Suprapubic skin (tissue), 4 donors: ENCODE measurements around the gene PLCD1.

Experiments used
- CTCF ChIP-seq, 2 donors: fragments of 200-600 bp in 1 of 2; fragments of 450-650 bp in 1 of 2; sonication (generic) in 1 of 2; IDR thresholded peaks; one replicate each; pipeline ENCODE4 v1.5.1; 2016 to 2019; ENCODE audit warnings: antibody characterized with exemption in 2 of 2, mild to moderate bottlenecking in 1 of 2, moderate library complexity in 1 of 2
- EP300 ChIP-seq: sonication (generic); formaldehyde crosslinking; IDR thresholded peaks from one replicate; pipeline ENCODE4 v1.6.1; 2017; ENCODE audit warnings: antibody characterized with exemption
- POLR2A ChIP-seq, 2 donors: fragments of 450-650 bp; IDR thresholded peaks; one replicate each; pipeline ENCODE4 v1.6.1; 2017; ENCODE audit warnings: antibody characterized with exemption in 2 of 2, mild to moderate bottlenecking in 2 of 2, moderate library complexity in 2 of 2
- POLR2AphosphoS5 ChIP-seq, 3 donors: sonication (generic); formaldehyde crosslinking; IDR thresholded peaks; one replicate each; pipeline ENCODE4 v1.6.1; 2017; ENCODE audit warnings: antibody characterized with exemption in 3 of 3

- TF ChIP-seq CTCF (IDR thresholded peaks at IDR 0.05) (no peak), POLR2AphosphoS5 (IDR thresholded peaks at IDR 0.05) (no peak), POLR2A (IDR thresholded peaks at IDR 0.05) (no peak), EP300 (no peak)
Observed at GRCh38 chr3:38002940-38003339, 26.5 kb downstream of the PLCD1 start.
